Neural progenitor cell (in vitro differentiated cells): ENCODE results near the gene IPPK. TPM values are rescaled to one million over a fixed set of nuclear protein-coding genes. Genes with fewer than 3 reads are reported as not detected.

ENCODE experiments used
- DNase-seq: peaks from one replicate; pipeline ENCODE4 v3.0.0-alpha.2; 2016; ENCODE audit warnings: low spot score
- H2AFZ ChIP-seq: fragments of 200-600 bp; sonication (generic); replicated peaks from 2 replicates; pipeline ENCODE4 v1.6.1; 2016; ENCODE audit warnings: antibody characterized with exemption
- H3F3A ChIP-seq: fragments of 200-600 bp; sonication (generic); 2 replicates; pipeline ENCODE4 v1.6.1; 2016; ENCODE audit warnings: antibody characterized with exemption, low read depth
- H3K27ac ChIP-seq: fragments of 200-600 bp; sonication (generic); 2 replicates; pipeline ENCODE4 v1.5.1; 2016; ENCODE audit warnings: mild to moderate bottlenecking
- H3K27me3 ChIP-seq: fragments of 200-600 bp; sonication (generic); 2 replicates; pipeline ENCODE4 v1.6.1; 2016; ENCODE audit warnings: mild to moderate bottlenecking, moderate library complexity
- H3K36me3 ChIP-seq: fragments of 200-600 bp; sonication (generic); 2 replicates; pipeline ENCODE4 v1.5.1; 2016
- H3K4me1 ChIP-seq: fragments of 200-600 bp; sonication (generic); 2 replicates; pipeline ENCODE4 v1.6.1; 2016; ENCODE audit warnings: mixed run types
- H3K4me2 ChIP-seq: fragments of 200-600 bp; sonication (generic); 2 replicates; pipeline ENCODE4 v1.6.1; 2016
- H3K4me3 ChIP-seq: fragments of 200-600 bp; sonication (generic); 2 replicates; pipeline ENCODE4 v1.5.1; 2016
- H3K79me2 ChIP-seq: fragments of 200-600 bp; sonication (generic); 2 replicates; pipeline ENCODE4 v1.6.1; 2016; ENCODE audit warnings: low read depth
- H3K9ac ChIP-seq: fragments of 200-600 bp; sonication (generic); 2 replicates; pipeline ENCODE4 v1.6.1; 2016
- H3K9me3 ChIP-seq: fragments of 200-600 bp; sonication (generic); 2 replicates; pipeline ENCODE4 v1.5.1; 2016; ENCODE audit warnings: low read depth
- H4K20me1 ChIP-seq: fragments of 200-600 bp; sonication (generic); 2 replicates; pipeline ENCODE4 v1.6.1; 2016; ENCODE audit warnings: low read depth
- H3K27ac Mint-ChIP-seq: 3 replicates; pipeline ENCODE4 v1.8.0; 2021; ENCODE audit warnings: mixed read lengths
- H3K27me3 Mint-ChIP-seq: 2 replicates; pipeline ENCODE4 v1.8.0; 2022; ENCODE audit warnings: low read depth, mild to moderate bottlenecking, inconsistent platforms, moderate library complexity, mixed read lengths; ENCODE audit not compliant: insufficient read depth
- H3K36me3 Mint-ChIP-seq: 3 replicates; pipeline ENCODE4 v1.8.0; 2021; ENCODE audit warnings: mixed read lengths
- H3K4me1 Mint-ChIP-seq: 3 replicates; pipeline ENCODE4 v1.8.0; 2021; ENCODE audit warnings: mixed read lengths
- H3K4me3 Mint-ChIP-seq: 3 replicates; pipeline ENCODE4 v1.8.0; 2021; ENCODE audit warnings: mild to moderate bottlenecking, moderate library complexity, mixed read lengths
- H3K9me3 Mint-ChIP-seq: 3 replicates; pipeline ENCODE4 v1.8.0; 2020; ENCODE audit warnings: mixed read lengths
- EZH2 ChIP-seq: fragments of 200-600 bp; sonication (generic); IDR thresholded peaks from 2 replicates; pipeline ENCODE4 v1.6.1; 2017; ENCODE audit warnings: antibody characterized with exemption, mild to moderate bottlenecking, moderate library complexity
- EZH2phosphoT487 ChIP-seq: fragments of 200-600 bp; sonication (generic); IDR thresholded peaks from 2 replicates; pipeline ENCODE4 v1.6.1; 2017; ENCODE audit warnings: antibody characterized with exemption
- total RNA-seq: library from RNA; depleted of rRNA; stranded (reverse); fragments of >200 nt; gene quantifications from 2 replicates; pipeline ENCODE4 v1.2.3, GENCODE V29; 2015; ENCODE audit warnings: low replicate concordance
- TF ChIP-seq, protein P1 (sequence below): fragments of 200-600 bp; sonication (generic); IDR thresholded peaks from 2 replicates; pipeline ENCODE4 v1.5.1; 2017; ENCODE audit warnings: antibody characterized with exemption, mild to moderate bottlenecking

Gene IPPK
- total RNA-seq, 1 donor from 2014 or later: 16.8 TPM

GRCh38 chr9:92607773-92608172 lies 62.2 kb downstream of the IPPK start:
- Mint-ChIP-seq H3K9me3 (peaks cover 20% of the 10 kb centered on the region), H3K36me3 (peaks cover 7% of the 10 kb centered on the region), H3K27me3 (peaks cover 14% of the 10 kb centered on the region), H3K4me1 (peaks cover 12% of the 10 kb centered on the region), H3K4me3 (no peak overlapping the region), H3K27ac (no peak overlapping the region)
- no peaks in the 10 kb centered on the region for H3K79me2 ChIP-seq
- H4K20me1 ChIP-seq: no peaks in the 10 kb centered on the region
- H3K4me2 ChIP-seq: no peak overlapping the region
- no peak overlapping the region for H3K27ac ChIP-seq
- H3K9ac ChIP-seq: no peak overlapping the region
- no peaks in the 10 kb centered on the region for H3K36me3 ChIP-seq
- H3K9me3 ChIP-seq: peaks cover 13% of the 10 kb centered on the region
- no peak overlapping the region for H3K4me3 ChIP-seq
- H3F3A ChIP-seq: peaks cover 21% of the 10 kb centered on the region
- H3K27me3 ChIP-seq: no peaks in the 10 kb centered on the region
- TF ChIP-seq, protein P1, sequence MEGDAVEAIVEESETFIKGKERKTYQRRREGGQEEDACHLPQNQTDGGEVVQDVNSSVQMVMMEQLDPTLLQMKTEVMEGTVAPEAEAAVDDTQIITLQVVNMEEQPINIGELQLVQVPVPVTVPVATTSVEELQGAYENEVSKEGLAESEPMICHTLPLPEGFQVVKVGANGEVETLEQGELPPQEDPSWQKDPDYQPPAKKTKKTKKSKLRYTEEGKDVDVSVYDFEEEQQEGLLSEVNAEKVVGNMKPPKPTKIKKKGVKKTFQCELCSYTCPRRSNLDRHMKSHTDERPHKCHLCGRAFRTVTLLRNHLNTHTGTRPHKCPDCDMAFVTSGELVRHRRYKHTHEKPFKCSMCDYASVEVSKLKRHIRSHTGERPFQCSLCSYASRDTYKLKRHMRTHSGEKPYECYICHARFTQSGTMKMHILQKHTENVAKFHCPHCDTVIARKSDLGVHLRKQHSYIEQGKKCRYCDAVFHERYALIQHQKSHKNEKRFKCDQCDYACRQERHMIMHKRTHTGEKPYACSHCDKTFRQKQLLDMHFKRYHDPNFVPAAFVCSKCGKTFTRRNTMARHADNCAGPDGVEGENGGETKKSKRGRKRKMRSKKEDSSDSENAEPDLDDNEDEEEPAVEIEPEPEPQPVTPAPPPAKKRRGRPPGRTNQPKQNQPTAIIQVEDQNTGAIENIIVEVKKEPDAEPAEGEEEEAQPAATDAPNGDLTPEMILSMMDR: no peak
- TF ChIP-seq EZH2 (no peak), EZH2phosphoT487 (no peak)
- DNase-seq: no peak
- H2AFZ ChIP-seq: no peak overlapping the region
- peaks cover 17% of the 10 kb centered on the region for H3K4me1 ChIP-seq

DNA sequence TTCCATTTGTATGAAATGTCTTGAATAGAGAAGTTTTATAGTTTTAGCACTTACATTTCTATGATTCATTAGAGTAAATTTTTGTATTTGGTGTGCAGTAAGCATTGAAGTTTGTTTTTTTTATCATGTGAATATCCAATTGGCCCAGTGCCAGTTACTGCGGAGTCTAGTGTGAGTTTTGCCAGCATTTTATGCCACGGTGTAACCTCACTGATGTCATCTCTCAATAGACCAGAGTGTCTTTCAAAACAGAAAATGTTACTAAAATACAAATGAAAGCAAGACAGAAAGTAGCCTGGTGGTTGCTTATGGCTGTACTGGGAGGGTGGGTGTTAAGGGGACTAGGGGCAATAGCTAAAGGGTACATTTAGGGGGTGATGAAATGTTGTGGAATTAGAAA lies 62.8 kb downstream of the IPPK start:
- H3K4me2 ChIP-seq: no peak overlapping the region
- H3K27me3 ChIP-seq: no peaks in the 10 kb centered on the region
- Mint-ChIP-seq H3K4me3 (no peak overlapping the region), H3K9me3 (peaks cover 20% of the 10 kb centered on the region), H3K27ac (peak overlapping the region; percentile 21), H3K36me3 (peaks cover 7% of the 10 kb centered on the region), H3K27me3 (peaks cover 14% of the 10 kb centered on the region), H3K4me1 (peaks cover 12% of the 10 kb centered on the region)
- H2AFZ ChIP-seq: no peak overlapping the region
- no peak overlapping the region for H3K27ac ChIP-seq
- H3F3A ChIP-seq: peaks cover 21% of the 10 kb centered on the region
- TF ChIP-seq EZH2phosphoT487 (no peak), EZH2 (no peak)
- no peaks in the 10 kb centered on the region for H3K36me3 ChIP-seq
- H3K4me3 ChIP-seq: no peak overlapping the region
- H4K20me1 ChIP-seq: no peaks in the 10 kb centered on the region
- H3K9me3 ChIP-seq: peaks cover 13% of the 10 kb centered on the region
- no peak overlapping the region for H3K9ac ChIP-seq
- no peak for DNase-seq
- peaks cover 17% of the 10 kb centered on the region for H3K4me1 ChIP-seq
- H3K79me2 ChIP-seq: no peaks in the 10 kb centered on the region

- Mint-ChIP-seq H3K27ac (no peak overlapping the region), H3K4me3 (no peak overlapping the region), H3K9me3 (peaks cover 20% of the 10 kb centered on the region), H3K27me3 (peaks cover 14% of the 10 kb centered on the region), H3K4me1 (peaks cover 12% of the 10 kb centered on the region), H3K36me3 (no peaks in the 10 kb centered on the region)
- Histone ChIP-seq H3K36me3 (no peaks in the 10 kb centered on the region), H3K9ac (no peak overlapping the region), H3K27me3 (no peaks in the 10 kb centered on the region), H3K4me1 (peaks cover 17% of the 10 kb centered on the region), H3K9me3 (peaks cover 13% of the 10 kb centered on the region), H3K4me2 (no peak overlapping the region), H2AFZ (no peak overlapping the region), H3K4me3 (no peak overlapping the region), H3K79me2 (no peaks in the 10 kb centered on the region), H4K20me1 (no peaks in the 10 kb centered on the region), H3K27ac (no peak overlapping the region), H3F3A (peaks cover 21% of the 10 kb centered on the region)
- no peak for DNase-seq
- TF ChIP-seq EZH2phosphoT487 (no peak), EZH2 (no peak)
- TF ChIP-seq, protein P1: no peak
Observed at GRCh38 chr9:92605224-92605623, 64.7 kb downstream of the IPPK start.

- DNase-seq: no peak
- Histone ChIP-seq H3K4me1 (peaks cover 8% of the 10 kb centered on the region), H2AFZ (no peak overlapping the region), H3K27me3 (no peaks in the 10 kb centered on the region), H3K4me2 (no peak overlapping the region), H3K9me3 (peaks cover 13% of the 10 kb centered on the region), H3K36me3 (no peaks in the 10 kb centered on the region), H3K79me2 (no peaks in the 10 kb centered on the region), H4K20me1 (no peaks in the 10 kb centered on the region), H3K9ac (no peak overlapping the region), H3K27ac (no peak overlapping the region), H3K4me3 (no peak overlapping the region), H3F3A (peaks cover 10% of the 10 kb centered on the region)
- TF ChIP-seq, protein P1: no peak
- no peak for TF ChIP-seq EZH2phosphoT487
- no peak for TF ChIP-seq EZH2
- peaks cover 20% of the 10 kb centered on the region for H3K9me3 Mint-ChIP-seq
- H3K27ac Mint-ChIP-seq: no peak overlapping the region
- H3K4me1 Mint-ChIP-seq: peaks cover 7% of the 10 kb centered on the region
- H3K4me3 Mint-ChIP-seq: no peak overlapping the region
- H3K36me3 Mint-ChIP-seq: no peaks in the 10 kb centered on the region
- peaks cover 11% of the 10 kb centered on the region for H3K27me3 Mint-ChIP-seq
Observed at GRCh38 chr9:92603990-92604389, 65.9 kb downstream of the IPPK start.
